GM18502 (cell line): ENCODE measurements around the gene RSBN1.
"Not testable (repeated sequence)": the region's sequence is repeated elsewhere in the genome, so short reads cannot be mapped to it uniquely, and the experiment has no call there.

ENCODE experiments used
- ATAC-seq: cut with Tn5 transposase; IDR thresholded peaks from one replicate; pipeline ENCODE4 v1.9.1; 2021; ENCODE audit warnings: mild to moderate bottlenecking; ENCODE audit not compliant: unreplicated experiment, poor library complexity

RSBN1 gene

GRCh38 chr1:113811888-113812660, at the start of gene RSBN1:
Gene RSBN1 (minus strand): TSS chr1:113812476. CDS start chr1:113812412, 64 bp downstream.
- peak; percentile 94 for ATAC-seq

GRCh38 chr1:113861641-113862040, 49.4 kb upstream of the RSBN1 start:
- no peak for ATAC-seq

GRCh38 chr1:113860891-113861290, 48.6 kb upstream of the RSBN1 start:
- no peak for ATAC-seq

- peak; percentile 90 for ATAC-seq
Observed at GRCh38 chr1:113859478-113860175, 47.4 kb upstream of the RSBN1 start.

GRCh38 chr1:113858982-113859381, 46.7 kb upstream of the RSBN1 start:
- no peak for ATAC-seq

DNA sequence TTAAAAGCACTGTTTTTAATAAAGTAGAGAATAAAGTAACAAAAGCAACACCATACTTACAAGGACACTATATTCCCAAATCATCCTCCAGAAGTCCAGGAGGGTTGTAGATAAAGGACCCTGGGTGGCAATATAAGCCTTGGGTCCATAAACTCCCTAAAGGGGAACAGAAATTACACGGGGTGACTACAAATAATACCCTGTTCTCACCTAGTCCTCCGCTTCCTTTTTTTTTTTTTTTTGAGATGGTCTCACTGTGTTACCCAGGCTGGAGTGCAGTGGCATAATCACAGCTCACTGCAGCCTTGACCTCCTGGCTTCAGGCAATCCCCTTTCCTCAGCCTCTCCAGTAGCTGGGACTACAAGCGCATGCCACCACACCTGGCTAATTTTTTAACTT, 46.1 kb upstream of the RSBN1 start:
- no peak for ATAC-seq

- no peak for ATAC-seq
Observed at GRCh38 chr1:113857776-113858175, 45.5 kb upstream of the RSBN1 start.

GRCh38 chr1:113856401-113856790, 44.1 kb upstream of the RSBN1 start:
- no peak for ATAC-seq

- ATAC-seq = no peak
Observed at GRCh38 chr1:113855630-113856400, 43.5 kb upstream of the RSBN1 start.

DNA sequence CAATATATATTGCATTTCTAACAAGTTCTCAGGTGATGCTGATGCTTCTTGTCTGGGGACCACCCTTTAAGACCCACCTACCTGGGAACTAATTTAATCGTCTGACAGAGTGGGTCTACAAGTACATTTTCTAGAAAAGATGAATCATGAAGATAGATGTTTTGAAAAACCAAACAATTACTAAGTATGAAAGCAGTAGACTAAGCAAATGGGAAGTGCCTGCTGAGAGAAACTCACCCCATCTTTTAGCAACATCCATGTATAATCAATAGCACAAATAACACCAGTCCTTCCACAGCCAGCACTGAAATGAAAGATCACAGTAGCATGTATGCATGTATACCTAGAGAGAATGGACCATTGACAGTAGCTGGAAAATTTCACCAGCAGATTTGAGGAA, 42.0 kb upstream of the RSBN1 start:
- no peak for ATAC-seq

DNA sequence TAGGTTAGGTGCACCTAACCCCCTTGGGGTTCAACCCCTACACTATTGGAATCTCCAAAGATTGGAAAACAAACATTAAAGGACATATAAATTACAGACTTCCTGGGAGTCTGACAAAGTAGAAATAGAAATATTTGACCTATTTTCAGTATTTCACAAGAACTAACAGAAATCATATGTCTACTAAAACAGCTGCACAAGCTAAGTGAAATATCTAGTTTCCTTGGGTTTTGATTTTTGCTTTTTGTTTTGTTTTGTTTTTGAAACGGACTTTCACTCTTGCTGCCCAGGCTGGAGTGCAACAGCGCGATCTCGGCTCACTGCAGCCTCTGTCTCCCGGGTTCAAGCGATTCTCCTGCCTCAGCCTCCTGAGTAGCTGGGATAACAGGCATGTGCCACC, 40.4 kb upstream of the RSBN1 start:
- ATAC-seq = not testable (repeated sequence)

GRCh38 chr1:113850127-113850796, 38.0 kb upstream of the RSBN1 start:
- no peak for ATAC-seq

DNA sequence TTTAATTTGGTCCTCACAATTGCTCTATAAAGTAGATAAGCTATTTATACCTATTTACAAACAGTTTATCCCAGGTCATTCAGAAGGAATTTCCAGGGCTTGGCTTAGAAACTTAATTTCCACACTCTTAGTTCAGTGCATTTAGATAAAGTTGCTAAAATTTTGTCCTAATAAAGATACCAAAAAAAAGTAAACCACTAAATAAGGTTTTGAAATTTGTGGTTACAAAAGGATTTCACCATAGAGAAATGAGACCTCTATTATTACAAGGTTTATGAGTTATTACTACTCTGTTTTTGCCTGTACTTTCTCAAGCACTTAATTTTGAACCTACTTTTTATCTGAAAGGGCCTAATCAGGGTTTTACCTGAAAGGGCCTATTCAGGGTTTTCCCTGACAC, 36.8 kb upstream of the RSBN1 start:
- no peak for ATAC-seq

DNA sequence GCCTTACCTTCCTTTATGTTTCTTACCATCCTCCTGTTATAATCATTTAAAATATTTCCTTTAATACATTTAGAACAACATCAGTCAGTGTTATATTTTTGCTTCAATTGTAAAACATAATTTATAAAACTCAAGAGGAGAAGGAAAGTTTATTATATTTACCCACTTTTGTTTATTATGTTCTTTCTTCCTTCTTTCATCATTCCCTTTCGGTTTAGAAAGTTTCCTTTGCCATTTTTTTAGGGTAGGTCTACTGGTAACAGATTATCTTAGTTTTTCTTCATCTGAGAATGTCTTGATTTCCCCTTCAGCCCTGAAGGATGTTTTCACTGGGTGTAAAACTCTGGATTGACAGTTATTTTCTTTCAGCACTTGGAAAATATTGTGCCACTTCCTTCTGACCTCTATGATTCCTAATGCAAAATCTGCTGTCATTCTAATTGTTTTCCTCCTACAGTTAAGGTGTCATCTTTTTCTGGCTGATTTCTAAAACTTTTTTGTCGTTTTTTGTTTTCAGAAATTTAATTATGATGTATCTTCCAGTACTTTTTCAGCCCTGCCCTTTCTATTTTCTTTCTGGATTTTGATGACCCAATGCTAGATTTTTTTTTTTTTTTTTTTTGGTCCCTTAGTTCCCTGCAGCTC, 34.2 kb upstream of the RSBN1 start:
- ATAC-seq = no peak

- no peak for ATAC-seq
Observed at GRCh38 chr1:113836534-113836933, 24.3 kb upstream of the RSBN1 start.

DNA sequence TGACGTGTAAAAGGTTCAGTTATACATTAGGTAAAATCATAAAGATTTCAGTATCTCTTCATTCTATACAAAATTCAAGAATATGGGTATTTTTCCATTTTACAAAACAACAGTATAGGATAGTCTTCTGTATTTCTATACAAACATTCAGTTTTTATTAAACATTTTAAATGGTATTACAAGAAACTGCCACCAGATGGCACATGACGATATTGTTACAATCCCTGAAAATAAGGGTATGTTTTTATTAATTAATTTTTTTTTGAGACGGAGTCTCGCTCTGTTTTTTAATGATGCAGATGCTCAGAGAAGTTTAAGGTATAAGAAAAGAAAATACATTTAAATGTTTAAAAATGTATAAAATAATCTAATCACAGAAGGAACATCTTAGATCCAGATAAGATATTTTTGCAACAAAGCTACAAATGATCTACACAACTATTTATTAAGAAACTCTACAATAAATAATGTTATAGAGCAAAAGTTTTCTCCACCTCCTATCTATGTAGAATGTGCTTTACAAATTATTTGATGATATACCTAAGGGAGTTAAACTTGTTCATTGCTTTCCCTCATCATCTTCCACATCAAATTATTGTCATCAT, 23.5 kb upstream of the RSBN1 start:
- ATAC-seq = no peak

DNA sequence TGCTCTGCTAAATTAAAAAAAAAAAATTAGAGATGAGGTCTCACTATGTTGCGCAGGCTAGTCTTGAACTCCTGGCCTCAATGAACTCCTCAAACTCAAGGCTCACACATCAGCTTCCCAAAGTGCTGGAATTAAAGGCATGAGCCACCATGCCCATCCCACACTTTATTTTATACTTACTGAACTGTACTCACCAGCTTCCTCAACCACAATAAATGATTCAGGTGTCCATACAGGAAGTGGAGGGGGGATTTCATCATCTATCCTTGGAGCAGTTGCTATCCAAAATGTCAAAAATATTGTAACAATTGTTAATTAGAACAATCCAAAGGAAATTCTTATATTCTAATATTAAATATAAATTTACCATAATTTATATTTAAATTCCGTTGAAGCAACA, 22.4 kb upstream of the RSBN1 start:
- ATAC-seq = no peak

GRCh38 chr1:113830039-113830438, 17.8 kb upstream of the RSBN1 start:
- ATAC-seq = no peak

DNA sequence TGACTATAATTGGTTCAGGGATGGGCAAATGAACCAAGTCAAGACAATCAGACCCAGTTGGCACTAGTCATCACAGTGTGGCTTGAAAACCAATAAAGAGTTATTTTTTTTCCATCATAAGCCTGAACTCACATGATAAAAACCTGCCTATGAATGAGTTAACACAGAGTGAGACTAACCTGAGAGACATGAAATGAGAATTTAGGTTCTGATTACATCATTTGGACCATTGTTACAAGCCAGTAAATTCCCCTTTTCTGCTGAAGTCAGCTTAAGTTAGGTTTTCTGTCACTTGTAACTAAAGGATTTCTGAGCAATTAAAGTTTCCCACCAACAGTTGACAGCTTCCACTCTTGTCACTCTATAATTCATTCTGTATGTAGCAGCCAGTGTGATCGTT, 9.6 kb upstream of the RSBN1 start:
- no peak for ATAC-seq

DNA sequence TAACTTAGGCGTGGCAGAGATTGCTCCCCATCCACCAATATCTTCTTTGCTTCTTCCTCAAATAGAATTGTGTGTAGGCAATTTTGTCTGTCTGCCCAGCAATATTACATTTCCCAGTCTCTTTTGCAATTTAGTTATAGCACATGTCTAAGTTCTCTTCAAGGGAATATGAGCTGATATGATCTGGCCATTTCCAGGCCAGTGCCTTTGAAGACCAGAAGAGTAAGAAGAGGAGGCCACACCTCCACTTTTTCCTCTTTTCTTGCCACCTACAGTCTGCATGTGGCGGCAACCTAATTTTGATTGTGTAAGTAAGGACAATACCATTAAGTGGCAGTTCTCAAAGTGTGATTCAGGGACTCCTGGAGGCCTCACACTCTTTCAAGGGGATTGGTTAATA, 6.3 kb upstream of the RSBN1 start:
- no peak for ATAC-seq
